ENCODE results near the gene ATP2A3.

Gene ATP2A3

GRCh38 chr17:3900646-3901045 is 63.6 kb downstream of the ATP2A3 start:
- no peak for TF ChIP-seq ZC3H10 (CRISPR knock-in tag; IDR thresholded peaks at IDR 0.05)
- TF ChIP-seq ZNF70 (CRISPR knock-in tag; IDR thresholded peaks at IDR 0.05) = no peak
- no peak for TF ChIP-seq ZNF8 (CRISPR knock-in tag; IDR thresholded peaks at IDR 0.05)
- TF ChIP-seq GLIS3 (CRISPR knock-in tag; IDR thresholded peaks at IDR 0.05) = no peak
- no peak for TF ChIP-seq SNAI2 (CRISPR knock-in tag; IDR thresholded peaks at IDR 0.05)
- no peak for TF ChIP-seq RARB (CRISPR knock-in tag; IDR thresholded peaks at IDR 0.05)
- no peak for TF ChIP-seq ZFP30 (CRISPR knock-in tag; IDR thresholded peaks at IDR 0.05)
- no peak for TF ChIP-seq CSDC2 (CRISPR knock-in tag; IDR thresholded peaks at IDR 0.05)
- no peak for TF ChIP-seq ZNF565 (CRISPR knock-in tag; conservative IDR thresholded peaks at IDR 0.05; ENCODE audit: low read depth)
- no peak for TF ChIP-seq BACH2 (CRISPR knock-in tag; IDR thresholded peaks at IDR 0.05; ENCODE audit: borderline replicate concordance)
- TF ChIP-seq ESRRG (CRISPR knock-in tag; IDR thresholded peaks at IDR 0.05) = no peak
- no peak for TF ChIP-seq TOX (CRISPR knock-in tag; IDR thresholded peaks at IDR 0.05; ENCODE audit: borderline replicate concordance)
- no peak for TF ChIP-seq PATZ1 (CRISPR knock-in tag; IDR thresholded peaks at IDR 0.05; ENCODE audit: borderline replicate concordance)
- no peak for TF ChIP-seq TCF4 (CRISPR knock-in tag; IDR thresholded peaks at IDR 0.05; ENCODE audit: borderline replicate concordance)
- no peak for TF ChIP-seq ISL1 (CRISPR knock-in tag; IDR thresholded peaks at IDR 0.05)
- TF ChIP-seq CSRNP3 (CRISPR knock-in tag; IDR thresholded peaks at IDR 0.05) = no peak
- ATAC-seq = no peak

- ATAC-seq = no peak
- TF ChIP-seq ISL1 (CRISPR knock-in tag; IDR thresholded peaks at IDR 0.05) = no peak
- TF ChIP-seq CREB5 (CRISPR knock-in tag; IDR thresholded peaks at IDR 0.05; ENCODE audit: low read depth) = no peak
- no peak for TF ChIP-seq RARB (CRISPR knock-in tag; IDR thresholded peaks at IDR 0.05)
- TF ChIP-seq TCF4 (CRISPR knock-in tag; IDR thresholded peaks at IDR 0.05; ENCODE audit: borderline replicate concordance) = no peak
- no peak for TF ChIP-seq CSRNP3 (CRISPR knock-in tag; IDR thresholded peaks at IDR 0.05)
- TF ChIP-seq ZNF8 (CRISPR knock-in tag; IDR thresholded peaks at IDR 0.05) = no peak
- no peak for TF ChIP-seq CSDC2 (CRISPR knock-in tag; IDR thresholded peaks at IDR 0.05)
- no peak for TF ChIP-seq TOX (CRISPR knock-in tag; IDR thresholded peaks at IDR 0.05; ENCODE audit: borderline replicate concordance)
- no peak for TF ChIP-seq ARNTL (CRISPR knock-in tag; IDR thresholded peaks at IDR 0.05; ENCODE audit: borderline replicate concordance, low read depth)
- no peak for TF ChIP-seq ZFP30 (CRISPR knock-in tag; IDR thresholded peaks at IDR 0.05)
- TF ChIP-seq BACH2 (CRISPR knock-in tag; IDR thresholded peaks at IDR 0.05; ENCODE audit: borderline replicate concordance) = no peak
- no peak for TF ChIP-seq ZFP3 (CRISPR knock-in tag; IDR thresholded peaks at IDR 0.05)
- no peak for TF ChIP-seq GLIS3 (CRISPR knock-in tag; IDR thresholded peaks at IDR 0.05)
- TF ChIP-seq TSHZ2 (CRISPR knock-in tag; IDR thresholded peaks at IDR 0.05) = no peak
- TF ChIP-seq POU6F1 (CRISPR knock-in tag; IDR thresholded peaks at IDR 0.05; ENCODE audit: borderline replicate concordance, low read depth) = no peak
- no peak for TF ChIP-seq ZNF70 (CRISPR knock-in tag; IDR thresholded peaks at IDR 0.05)
- TF ChIP-seq ESRRG (CRISPR knock-in tag; IDR thresholded peaks at IDR 0.05) = no peak
These were observed 66.5 kb downstream of the ATP2A3 start for GRCh38 chr17:3897731-3898130.

All from SK-N-SH treated with all-trans-retinoic acid at 6 μM for 48 hours (cell line).